CD1c-positive myeloid dendritic cell (primary cell): ENCODE data around the gene ZNF304.

ENCODE experiments used
- DNase-seq: peaks from one replicate; pipeline ENCODE4 v3.0.0-alpha.2; 2016; ENCODE audit errors: extremely low spot score

Gene ZNF304

DNA sequence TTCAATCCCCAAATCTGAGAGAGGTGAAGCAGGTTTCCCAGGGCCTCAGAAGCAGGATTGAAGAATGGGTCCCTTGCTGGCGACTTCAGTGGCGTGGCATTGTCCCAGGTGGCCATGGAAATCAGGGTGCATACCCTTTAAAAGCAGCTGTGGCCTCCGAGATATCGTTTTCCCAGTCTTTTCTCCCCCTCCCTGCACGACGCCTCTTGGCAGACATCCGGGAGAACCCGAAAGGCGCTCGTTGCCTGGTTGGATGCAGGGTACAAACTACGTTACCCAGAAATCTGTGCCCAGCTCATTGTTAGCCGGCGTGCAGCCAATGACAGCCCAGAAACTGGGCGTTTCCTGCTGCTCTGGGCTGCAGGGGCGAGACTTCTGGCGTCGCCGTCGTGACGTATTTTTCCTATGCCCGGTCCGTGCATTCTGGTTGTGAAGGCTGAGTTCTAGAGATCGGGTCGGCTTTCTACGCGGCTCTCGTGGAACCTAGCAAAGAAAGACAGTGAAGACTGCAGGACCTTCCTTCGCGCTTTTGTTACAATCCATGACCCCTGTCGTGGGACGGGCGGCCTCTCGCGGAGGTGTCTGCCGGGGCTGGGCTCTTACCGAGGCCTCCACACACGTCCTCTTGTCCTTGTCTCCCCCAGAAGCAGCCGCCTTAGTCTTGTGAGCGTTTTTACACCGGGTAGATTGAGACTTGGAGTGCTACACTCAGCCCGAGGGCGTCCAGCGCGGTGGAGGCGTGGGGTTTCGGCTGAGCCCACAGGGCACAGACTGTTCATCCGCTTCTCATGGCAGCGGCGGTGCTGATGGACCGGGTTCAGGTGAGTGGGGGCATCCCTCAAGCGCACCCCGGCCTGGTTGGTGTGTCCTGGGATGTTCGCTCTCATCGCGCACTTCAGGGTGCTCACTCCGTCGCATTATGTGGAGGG lies at the start of gene ZNF304:
Gene ZNF304 (plus strand): TSS at position 395 of the 929 bp plus-strand sequence. CDS start 394 bp downstream, at position 789.
- DNase-seq: peak; percentile 95

DNA sequence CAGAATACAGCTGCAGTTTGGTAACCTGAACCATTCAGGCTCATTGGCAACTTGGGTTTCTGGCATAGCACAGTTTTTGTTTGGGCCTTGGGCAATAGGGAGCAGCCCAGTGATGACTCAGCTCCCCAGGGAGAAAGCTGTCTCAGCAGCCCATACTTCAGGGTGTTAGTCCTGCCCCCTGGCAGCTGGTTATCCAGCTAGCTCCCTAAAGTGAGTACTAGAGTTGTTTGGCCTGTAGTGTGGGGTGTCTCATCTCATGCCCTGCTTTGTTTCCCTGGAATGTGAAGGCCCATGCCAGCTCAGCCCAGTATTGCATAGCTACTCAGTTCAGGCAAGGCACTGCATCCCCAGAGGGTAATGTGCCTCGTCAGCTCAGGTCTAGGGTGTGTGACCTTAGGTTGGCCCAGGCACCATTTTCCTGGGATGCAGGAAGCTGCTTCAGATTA lies 49.0 kb upstream of the ZNF304 start:
- no peak for DNase-seq

- no peak for DNase-seq
These were observed 48.2 kb upstream of the ZNF304 start for GRCh38 chr19:57302727-57303401.

DNA sequence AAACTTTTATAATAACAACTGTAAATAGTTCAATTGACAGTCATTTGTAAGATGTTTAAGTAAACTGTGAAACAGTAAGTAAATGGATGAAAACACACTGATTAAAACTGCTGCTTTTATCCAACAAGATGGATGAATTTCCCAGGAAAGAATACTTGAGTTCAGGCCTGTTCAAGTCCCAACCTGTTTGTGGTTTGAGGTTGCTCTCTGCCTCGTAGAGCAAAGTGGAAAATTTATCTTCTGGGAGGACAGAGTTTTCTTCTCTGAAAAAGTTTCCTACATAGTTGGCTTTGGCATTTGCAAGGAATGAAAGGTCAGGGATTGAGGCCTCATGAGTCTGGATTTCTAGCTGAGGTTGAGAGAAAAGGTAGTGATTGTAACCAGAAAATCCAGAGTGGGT lies 46.0 kb upstream of the ZNF304 start:
- DNase-seq: no peak

DNA sequence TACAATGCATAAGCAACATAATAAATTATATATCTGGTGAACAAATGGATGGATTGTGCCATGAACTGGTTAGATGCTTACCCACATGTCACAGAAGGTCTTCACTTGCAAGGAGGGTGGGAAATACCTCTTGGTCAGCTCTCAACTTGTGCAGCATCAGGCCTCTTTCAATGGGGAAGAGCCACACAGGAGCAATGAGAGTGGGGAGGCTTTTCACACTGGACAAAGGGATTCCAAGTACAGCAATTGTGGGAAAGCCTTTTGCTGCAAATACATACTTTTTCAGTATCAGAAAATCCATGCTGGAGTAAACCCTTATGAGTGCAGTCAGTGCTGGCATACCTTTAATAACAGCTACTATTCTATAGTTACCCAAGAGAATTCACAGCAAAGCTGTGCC lies 42.6 kb upstream of the ZNF304 start:
- no peak for DNase-seq

- DNase-seq: no peak
These were observed 40.3 kb upstream of the ZNF304 start for GRCh38 chr19:57310792-57311191.

GRCh38 chr19:57314146-57314545 lies 36.9 kb upstream of the ZNF304 start:
- no peak for DNase-seq

- no peak for DNase-seq
These were observed 33.6 kb upstream of the ZNF304 start for GRCh38 chr19:57317503-57317902.

DNA sequence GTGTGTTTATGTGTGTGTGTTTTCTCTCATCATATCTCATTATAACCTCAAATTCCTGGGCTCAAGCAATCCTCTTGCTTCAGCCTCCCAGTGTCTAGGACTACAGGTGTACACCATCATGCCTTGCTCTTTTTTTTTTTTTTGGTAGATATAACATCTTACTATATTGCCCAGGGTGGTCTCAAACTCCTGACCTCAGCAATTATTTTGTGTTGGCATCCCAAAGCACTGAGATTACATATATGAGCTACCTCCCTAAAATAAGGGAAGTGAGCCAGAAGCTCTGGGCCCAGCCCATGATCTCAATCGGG lies 31.2 kb upstream of the ZNF304 start:
- no peak for DNase-seq

DNA sequence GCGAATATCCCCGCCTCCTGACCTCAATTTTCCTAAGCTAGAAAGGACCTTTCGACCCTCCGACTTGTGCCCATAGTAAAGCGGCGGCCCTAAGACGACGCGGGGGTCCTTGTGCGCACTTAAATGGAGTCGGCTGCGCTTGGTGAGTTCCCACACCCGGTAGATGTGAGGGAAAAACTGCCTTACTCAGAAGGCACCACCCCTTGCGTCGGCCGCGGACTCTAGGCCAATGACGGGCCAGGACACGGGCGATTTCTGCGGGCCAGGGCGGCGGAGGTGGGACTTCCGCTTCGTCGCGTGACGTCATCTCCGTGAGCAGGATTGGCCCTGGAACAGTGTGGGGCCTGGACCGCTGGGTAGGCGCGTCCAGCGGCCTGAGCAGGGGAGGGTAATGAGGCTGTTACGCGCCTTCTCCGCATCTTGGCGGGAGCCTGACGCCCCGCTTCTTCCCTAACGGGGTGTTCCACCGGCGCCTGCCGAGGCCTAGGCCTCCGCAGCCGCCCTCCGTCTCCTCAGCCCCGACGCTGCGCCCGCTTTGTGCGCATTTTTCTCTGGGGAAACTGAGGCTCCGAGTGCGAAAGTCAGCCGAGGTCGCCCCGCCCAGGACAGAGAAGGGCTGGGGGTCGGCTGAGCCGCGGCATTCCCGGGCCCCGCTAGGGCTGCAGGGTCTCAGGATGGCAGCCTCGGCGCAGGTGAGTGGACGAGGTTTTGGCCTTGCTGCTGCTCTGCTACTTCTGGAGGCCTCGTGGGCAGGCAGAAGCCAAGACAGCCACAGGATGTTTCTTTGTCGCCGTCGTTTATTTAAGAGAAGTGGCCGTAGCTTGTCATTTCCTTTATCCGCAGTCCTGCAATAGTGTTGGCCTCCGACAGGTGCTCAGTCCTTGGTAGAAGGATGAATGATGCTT lies 30.6 kb upstream of the ZNF304 start, which contains the start of gene ZNF543:
Gene ZNF543 (plus strand): TSS at position 293 of the 905 bp plus-strand sequence. CDS start 382 bp downstream, at position 675.
- peak; percentile 97 for DNase-seq

DNA sequence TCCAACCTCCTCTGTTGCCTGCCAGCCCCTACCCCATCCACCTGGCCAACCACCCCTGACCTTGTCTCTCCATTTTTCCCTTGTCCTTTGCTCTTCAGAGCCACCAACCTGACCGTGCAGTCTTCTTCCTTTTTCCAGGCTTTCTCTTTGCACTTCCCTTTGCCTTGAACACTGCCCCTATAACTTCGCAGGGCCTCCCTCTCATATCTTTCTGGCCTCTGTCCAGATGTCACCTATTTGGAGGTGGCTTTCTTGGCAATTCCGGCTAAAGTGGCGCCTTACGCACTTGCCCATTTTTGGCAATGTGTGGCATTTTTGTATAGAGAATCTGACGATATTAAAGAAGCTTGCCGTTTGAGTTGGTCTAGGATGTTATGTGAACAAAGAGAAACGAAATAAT lies 30.0 kb upstream of the ZNF304 start:
- DNase-seq: no peak

GRCh38 chr19:57321751-57322150 lies 29.3 kb upstream of the ZNF304 start:
- DNase-seq: no peak

DNA sequence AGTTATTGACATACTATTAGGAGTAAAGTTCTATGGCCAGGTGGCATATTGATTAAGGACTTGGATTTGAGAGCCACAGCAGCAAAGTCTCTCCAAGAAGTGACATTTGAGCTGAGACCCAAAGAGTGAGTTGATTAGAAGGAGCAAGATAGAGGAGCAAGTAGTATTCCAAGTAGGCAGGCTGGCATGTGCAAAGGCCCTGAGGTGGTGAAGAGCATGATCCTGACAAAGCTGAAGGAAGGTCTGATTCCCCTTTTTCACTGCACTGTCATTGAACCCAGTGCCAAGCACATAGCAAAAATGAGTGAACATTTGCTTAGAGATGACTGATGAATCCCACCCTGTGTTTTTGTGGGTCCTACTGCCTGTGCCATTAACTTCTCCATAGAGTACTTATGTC lies 26.1 kb upstream of the ZNF304 start:
- no peak for DNase-seq

DNA sequence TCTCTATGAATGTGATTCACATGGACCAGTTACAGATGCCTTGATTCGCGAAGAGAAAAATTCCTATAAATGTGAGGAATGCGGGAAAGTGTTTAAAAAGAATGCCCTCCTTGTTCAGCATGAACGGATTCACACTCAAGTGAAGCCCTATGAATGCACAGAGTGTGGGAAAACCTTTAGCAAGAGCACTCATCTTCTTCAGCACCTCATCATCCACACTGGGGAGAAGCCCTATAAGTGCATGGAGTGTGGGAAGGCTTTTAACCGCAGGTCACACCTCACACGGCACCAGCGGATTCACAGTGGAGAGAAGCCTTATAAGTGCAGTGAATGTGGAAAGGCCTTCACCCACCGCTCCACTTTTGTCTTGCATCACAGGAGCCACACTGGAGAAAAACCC lies 23.1 kb upstream of the ZNF304 start:
- DNase-seq: no peak

DNA sequence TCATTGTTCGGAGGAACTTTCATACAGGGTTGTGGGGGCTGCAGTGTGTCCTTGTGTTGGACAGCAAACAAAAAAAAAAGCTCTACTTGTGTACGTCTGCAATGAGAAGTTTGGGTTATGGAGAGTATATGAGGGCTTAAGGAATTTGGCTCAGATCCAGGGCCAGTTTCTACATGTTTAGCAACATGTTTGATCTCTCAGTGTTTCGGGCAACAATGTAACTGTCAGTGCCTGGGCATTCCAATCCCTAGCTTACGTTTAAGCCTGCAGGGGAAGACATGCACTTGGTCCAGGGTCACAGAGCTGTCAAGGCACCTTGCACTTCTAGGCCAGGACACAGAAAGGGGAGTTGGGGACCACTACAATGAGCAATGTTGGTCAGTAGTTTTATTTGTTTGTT lies 16.9 kb upstream of the ZNF304 start:
- no peak for DNase-seq

DNA sequence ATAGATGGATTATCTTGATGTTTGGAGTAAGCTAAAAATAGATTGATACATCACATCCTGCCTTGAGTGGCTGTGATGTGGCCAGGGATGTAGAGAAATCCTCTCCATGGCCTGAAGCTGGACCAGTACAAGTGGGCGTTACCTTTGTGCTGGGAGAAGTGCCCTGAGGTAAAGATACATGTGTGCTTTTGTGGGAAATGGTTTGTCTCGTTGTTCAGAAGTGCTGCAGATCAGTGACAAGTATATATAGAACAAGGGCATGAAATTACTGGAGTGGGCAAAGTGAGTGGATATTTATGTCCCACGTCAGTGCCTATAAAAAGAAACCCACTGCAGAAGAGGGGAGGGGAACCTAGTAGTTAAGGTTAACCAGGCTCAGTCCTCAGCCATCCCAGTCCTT lies 12.2 kb upstream of the ZNF304 start:
- no peak for DNase-seq

- no peak for DNase-seq
These were observed 8.5 kb upstream of the ZNF304 start for GRCh38 chr19:57342582-57342981.

DNA sequence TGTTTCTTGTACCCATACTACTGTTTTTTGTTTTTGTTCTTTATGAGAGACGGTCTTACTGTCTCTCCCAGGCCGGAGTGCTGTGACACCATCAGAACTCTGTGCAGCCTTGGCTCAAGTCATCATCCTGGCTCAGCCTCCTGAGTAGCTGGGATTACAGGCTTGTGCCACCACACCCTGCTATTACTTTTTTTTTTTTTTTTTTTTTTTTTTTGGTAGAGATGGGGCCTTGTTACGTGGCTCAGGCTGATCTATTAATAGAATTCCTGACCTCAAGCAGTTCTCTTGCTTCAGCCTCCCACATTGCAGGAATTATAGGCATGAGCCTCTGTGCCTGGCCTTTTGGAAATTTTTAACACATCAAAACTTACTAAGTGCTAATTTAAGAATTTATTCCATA lies 2.9 kb upstream of the ZNF304 start:
- DNase-seq: no peak

DNA sequence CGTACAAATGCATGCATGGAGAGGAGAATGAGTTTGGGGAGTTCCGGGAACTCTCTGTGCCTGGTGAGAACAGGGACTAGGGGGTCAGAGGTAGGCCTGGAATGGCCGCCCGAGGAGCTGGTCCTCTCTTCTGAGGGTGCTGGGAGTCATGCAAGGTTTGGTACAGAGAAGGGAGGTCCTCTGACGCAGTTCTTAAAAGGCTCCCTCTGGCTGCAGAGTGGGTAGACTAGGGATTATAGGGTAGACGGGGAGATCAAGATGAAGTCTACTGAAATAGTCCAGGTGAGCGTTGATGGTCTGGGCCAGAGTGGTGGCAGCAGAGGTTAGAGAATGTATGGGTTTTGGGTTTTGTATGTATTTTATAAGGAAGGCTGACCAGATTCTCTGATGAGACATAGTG lies 796 bp downstream of the ZNF304 start:
- no peak for DNase-seq

- no peak for DNase-seq
These were observed 4.8 kb downstream of the ZNF304 start for GRCh38 chr19:57355916-57356315.

GRCh38 chr19:57357406-57357805 lies 6.3 kb downstream of the ZNF304 start:
- DNase-seq: no peak

DNA sequence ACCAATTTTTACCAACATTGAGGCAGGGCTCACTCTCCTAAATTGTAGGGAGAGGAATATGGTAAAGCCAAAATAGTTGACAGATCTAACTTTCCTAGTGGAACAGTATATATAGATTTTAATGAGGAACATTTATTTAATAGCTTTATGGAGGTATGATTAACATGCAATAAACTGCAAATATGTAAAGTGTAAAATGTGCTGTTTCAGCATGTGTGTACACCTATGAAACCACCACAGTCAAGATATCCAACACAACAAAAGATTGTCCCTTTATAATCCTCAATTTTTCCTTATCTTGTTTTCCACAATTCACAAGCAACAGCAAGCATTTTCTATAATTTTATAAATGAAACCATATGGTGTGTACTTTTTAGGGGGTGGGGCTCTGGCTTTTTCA lies 8.2 kb downstream of the ZNF304 start:
- DNase-seq: no peak
